CD4-positive, alpha-beta T cell (primary cell): ENCODE results near the gene TRIML2. TPM values are rescaled to one million over a fixed set of nuclear protein-coding genes. Genes with fewer than 3 reads are reported as not detected.

Experiments
- ATAC-seq: fragments of 200-7000 bp; cut with Tn5 transposase; one replicate; pipeline ENCODE4 v1.10.0; 2022; ENCODE audit warnings: mild to moderate bottlenecking; ENCODE audit not compliant: poor library complexity
- CTCF ChIA-PET: fragments of 350-600 bp; sonication (Branson Sonifier 250); formaldehyde crosslinking; loops from one replicate; lab custom pipeline; 2021; ENCODE audit warnings: antibody characterized with exemption, inconsistent platforms; lab: Charles Lee
- POLR2A ChIA-PET: fragments of 350-600 bp; sonication (Branson Sonifier 250); formaldehyde crosslinking; loops from one replicate; lab custom pipeline; 2021; ENCODE audit warnings: antibody characterized with exemption, inconsistent platforms; lab: Charles Lee
- DNase-seq, 14 experiments: peaks; one replicate each; pipeline ENCODE4 v3.0.0-alpha.2; 2013 to 2020; ENCODE audit warnings: mixed read lengths in 2 of 14
- H3K27ac ChIP-seq, 2 donors: one replicate each; pipeline versions ENCODE4 v1.5.1 to v1.7.0; 2013; ENCODE audit warnings: low read length in 2 of 2, low read depth in 1 of 2, mild to moderate bottlenecking in 1 of 2
- H3K27me3 ChIP-seq, 2 experiments: 1 replicate in 1 of 2; 2 replicates in 1 of 2; pipeline versions ENCODE4 v1.6.1 to v1.7.0; 2013; ENCODE audit warnings: low read length in 2 of 2, control low read depth in 1 of 2, mild to moderate bottlenecking in 1 of 2, moderate library complexity in 1 of 2; ENCODE audit not compliant: insufficient read depth in 2 of 2, control insufficient read depth in 1 of 2
- H3K36me3 ChIP-seq: one replicate; pipeline ENCODE4 v1.6.1; 2013; ENCODE audit warnings: low read length, control low read depth; ENCODE audit not compliant: insufficient read depth
- H3K4me1 ChIP-seq: one replicate; pipeline ENCODE4 v1.6.1; 2013; ENCODE audit warnings: low read length, control low read depth; ENCODE audit not compliant: insufficient read depth
- H3K4me3 ChIP-seq: one replicate; pipeline ENCODE4 v1.5.1; 2013; ENCODE audit warnings: mild to moderate bottlenecking, low read length, moderate library complexity
- H3K9me3 ChIP-seq, 2 experiments: 1 replicate in 1 of 2; 2 replicates in 1 of 2; pipeline versions ENCODE4 v1.6.1 to v1.7.0; 2013; ENCODE audit warnings: low read length in 2 of 2, mild to moderate bottlenecking in 2 of 2, control low read depth in 1 of 2, moderate library complexity in 1 of 2; ENCODE audit not compliant: control insufficient read depth in 1 of 2, insufficient read depth in 1 of 2
- H3K27ac Mint-ChIP-seq: one replicate; pipeline ENCODE4 v1.8.0; 2020; ENCODE audit warnings: mixed read lengths
- H3K27me3 Mint-ChIP-seq: one replicate; pipeline ENCODE4 v1.8.0; 2021; ENCODE audit warnings: mixed read lengths
- H3K36me3 Mint-ChIP-seq: one replicate; pipeline ENCODE4 v1.8.0; 2021; ENCODE audit warnings: low read depth, mixed read lengths
- H3K4me1 Mint-ChIP-seq: one replicate; pipeline ENCODE4 v1.8.0; 2021; ENCODE audit warnings: low read depth, mixed read lengths
- H3K4me3 Mint-ChIP-seq: one replicate; pipeline ENCODE4 v1.8.0; 2020; ENCODE audit warnings: mild to moderate bottlenecking, mixed read lengths
- H3K9me3 Mint-ChIP-seq: one replicate; pipeline ENCODE4 v1.8.0; 2020; ENCODE audit warnings: mixed read lengths
- intact Hi-C, 2 experiments: fragments of 100-400 bp; cut with DNase I in 1 of 2; cut with micrococcal nuclease in 1 of 2; formaldehyde crosslinking; loops; one replicate each; pipeline versions ENCODE4 v1.15.1 to v1.9.0; 2023 to 2025; cut with DNase I, micrococcal nuclease
- total RNA-seq, 174 experiments: library from RNA in 2 of 174; stranded (reverse) in 2 of 174; gene quantifications; one replicate each; pipeline ENCODE4 v1.2.3 and lab custom pipeline; 2021 to 2026
- TF ChIP-seq, protein P1 (sequence below): fragments of 200-600 bp; IDR thresholded peaks from one replicate; pipeline ENCODE4 v1.8.0; 2022; ENCODE audit warnings: antibody characterized with exemption, mild to moderate bottlenecking

Gene TRIML2
- total RNA-seq, 2 experiments from 2014 or later: not detected

DNA sequence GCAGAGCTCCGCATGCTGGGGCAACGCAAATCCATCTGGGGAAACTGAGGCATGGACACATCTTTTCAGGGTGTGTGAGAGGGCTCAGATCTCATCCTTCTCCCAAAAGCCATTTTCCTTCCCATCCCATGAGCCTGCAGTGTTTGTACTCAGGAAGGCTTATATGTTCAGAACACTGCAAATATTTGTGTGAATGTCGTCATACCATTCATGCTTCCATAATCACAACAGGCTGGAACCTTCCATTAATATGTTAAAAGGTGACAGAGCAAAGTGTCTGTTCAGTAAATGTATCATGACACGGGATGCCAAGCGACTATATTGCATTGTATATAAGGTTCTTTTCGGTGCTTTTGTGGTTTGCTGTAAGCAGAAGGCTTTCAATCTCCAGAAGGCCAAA, 38.4 kb upstream of the TRIML2 start:
- no peaks in the 10 kb centered on the region for H3K36me3 Mint-ChIP-seq
- CTCF ChIA-PET: no interaction called here
- H3K27me3 ChIP-seq: no peaks in the 10 kb centered on the region
- H3K9me3 Mint-ChIP-seq: no peaks in the 10 kb centered on the region
- H3K27me3 Mint-ChIP-seq: no peaks in the 10 kb centered on the region
- H3K4me1 Mint-ChIP-seq: no peaks in the 10 kb centered on the region
- peaks cover 0 to 32% of the 10 kb centered on the region in 2 experiments for H3K9me3 ChIP-seq
- POLR2A ChIA-PET: no interaction called here
- no peaks in the 10 kb centered on the region for H3K4me1 ChIP-seq
- H3K27ac ChIP-seq: no peak overlapping the region
- DNase-seq (no peak), ATAC-seq (no peak)
- intact Hi-C loops: no loop called here
- no peak overlapping the region for H3K4me3 ChIP-seq
- no peaks in the 10 kb centered on the region for H3K36me3 ChIP-seq
- no peak overlapping the region for H3K4me3 Mint-ChIP-seq
- TF ChIP-seq, protein P1, sequence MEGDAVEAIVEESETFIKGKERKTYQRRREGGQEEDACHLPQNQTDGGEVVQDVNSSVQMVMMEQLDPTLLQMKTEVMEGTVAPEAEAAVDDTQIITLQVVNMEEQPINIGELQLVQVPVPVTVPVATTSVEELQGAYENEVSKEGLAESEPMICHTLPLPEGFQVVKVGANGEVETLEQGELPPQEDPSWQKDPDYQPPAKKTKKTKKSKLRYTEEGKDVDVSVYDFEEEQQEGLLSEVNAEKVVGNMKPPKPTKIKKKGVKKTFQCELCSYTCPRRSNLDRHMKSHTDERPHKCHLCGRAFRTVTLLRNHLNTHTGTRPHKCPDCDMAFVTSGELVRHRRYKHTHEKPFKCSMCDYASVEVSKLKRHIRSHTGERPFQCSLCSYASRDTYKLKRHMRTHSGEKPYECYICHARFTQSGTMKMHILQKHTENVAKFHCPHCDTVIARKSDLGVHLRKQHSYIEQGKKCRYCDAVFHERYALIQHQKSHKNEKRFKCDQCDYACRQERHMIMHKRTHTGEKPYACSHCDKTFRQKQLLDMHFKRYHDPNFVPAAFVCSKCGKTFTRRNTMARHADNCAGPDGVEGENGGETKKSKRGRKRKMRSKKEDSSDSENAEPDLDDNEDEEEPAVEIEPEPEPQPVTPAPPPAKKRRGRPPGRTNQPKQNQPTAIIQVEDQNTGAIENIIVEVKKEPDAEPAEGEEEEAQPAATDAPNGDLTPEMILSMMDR: no peak
- H3K27ac Mint-ChIP-seq: no peak overlapping the region

- H3K27me3 Mint-ChIP-seq: no peaks in the 10 kb centered on the region
- ChIA-PET CTCF (no interaction called here), POLR2A (no interaction called here)
- H3K9me3 Mint-ChIP-seq: no peaks in the 10 kb centered on the region
- peaks cover 0 to 32% of the 10 kb centered on the region in 2 experiments for H3K9me3 ChIP-seq
- no peak overlapping the region for H3K27ac Mint-ChIP-seq
- no peaks in the 10 kb centered on the region for H3K4me1 Mint-ChIP-seq
- intact Hi-C loops: no loop called here
- no peaks in the 10 kb centered on the region for H3K27me3 ChIP-seq
- no peaks in the 10 kb centered on the region for H3K36me3 Mint-ChIP-seq
- H3K4me3 ChIP-seq: no peak overlapping the region
- ATAC-seq: no peak
- H3K36me3 ChIP-seq: no peaks in the 10 kb centered on the region
- no peak overlapping the region for H3K27ac ChIP-seq
- TF ChIP-seq, protein P1: no peak
- H3K4me3 Mint-ChIP-seq: no peak overlapping the region
- H3K4me1 ChIP-seq: no peaks in the 10 kb centered on the region
- no peak for DNase-seq
These were observed 37.8 kb upstream of the TRIML2 start for GRCh38 chr4:188147176-188147575.

GRCh38 chr4:188146618-188147017, 37.2 kb upstream of the TRIML2 start:
- DNase-seq: no peak
- intact Hi-C loops: no loop called here
- H3K27me3 ChIP-seq: no peaks in the 10 kb centered on the region
- no peaks in the 10 kb centered on the region for H3K4me1 ChIP-seq
- ATAC-seq: no peak
- POLR2A ChIA-PET: no interaction called here
- Mint-ChIP-seq H3K27me3 (no peaks in the 10 kb centered on the region), H3K4me1 (no peaks in the 10 kb centered on the region), H3K27ac (no peak overlapping the region), H3K36me3 (no peaks in the 10 kb centered on the region), H3K4me3 (no peak overlapping the region), H3K9me3 (no peaks in the 10 kb centered on the region)
- TF ChIP-seq, protein P1: no peak
- H3K27ac ChIP-seq: no peak overlapping the region
- no peak overlapping the region for H3K4me3 ChIP-seq
- H3K36me3 ChIP-seq: no peaks in the 10 kb centered on the region
- CTCF ChIA-PET: no interaction called here
- H3K9me3 ChIP-seq: peaks cover 0 to 32% of the 10 kb centered on the region in 2 experiments
